ENCODE results near the gene SMIM20. TPM values are rescaled to one million over a fixed set of nuclear protein-coding genes. Genes with fewer than 3 reads are reported as not detected.

The SMIM20 gene
- total and polyA plus RNA-seq, 9 donors: 25.4 to 46.9 (median 28.7) TPM

DNA sequence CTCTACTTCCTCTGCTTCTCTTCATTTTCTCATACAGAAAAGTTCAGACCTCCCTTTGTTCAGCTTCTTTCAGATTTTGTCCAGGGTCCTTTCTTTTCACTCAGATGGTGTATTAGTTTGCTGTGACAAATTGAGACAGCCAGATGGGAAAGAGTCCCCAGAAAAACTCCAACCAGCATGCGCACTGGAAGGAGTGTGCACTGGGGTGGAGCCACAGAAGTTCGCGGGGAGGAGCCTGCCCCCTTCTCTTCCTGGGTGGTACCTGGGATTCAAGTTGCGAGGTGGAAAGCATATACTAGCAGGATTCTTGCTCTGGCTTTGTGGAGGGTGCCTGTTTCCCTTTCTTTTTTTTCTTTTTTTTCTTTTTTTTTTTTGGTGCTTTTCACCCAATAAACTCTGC is 51.6 kb downstream of the SMIM20 start:
- Histone ChIP-seq H3K27ac (no peak overlapping the region), H3K9me3 (no peaks in the 10 kb centered on the region), H3K36me3 (no peaks in the 10 kb centered on the region), H3K27me3 (no peaks in the 10 kb centered on the region), H3K4me3 (no peak overlapping the region), H3K4me1 (ENCODE audit: insufficient read depth) (peaks cover 5% of the 10 kb centered on the region)
- 84 to 90% (median 88%) methylated on average over 4 of the region's 4 CpGs for WGBS, 3 donors
- TF ChIP-seq EP300 (IDR thresholded peaks at IDR 0.05): no peak
- TF ChIP-seq, protein P1, sequence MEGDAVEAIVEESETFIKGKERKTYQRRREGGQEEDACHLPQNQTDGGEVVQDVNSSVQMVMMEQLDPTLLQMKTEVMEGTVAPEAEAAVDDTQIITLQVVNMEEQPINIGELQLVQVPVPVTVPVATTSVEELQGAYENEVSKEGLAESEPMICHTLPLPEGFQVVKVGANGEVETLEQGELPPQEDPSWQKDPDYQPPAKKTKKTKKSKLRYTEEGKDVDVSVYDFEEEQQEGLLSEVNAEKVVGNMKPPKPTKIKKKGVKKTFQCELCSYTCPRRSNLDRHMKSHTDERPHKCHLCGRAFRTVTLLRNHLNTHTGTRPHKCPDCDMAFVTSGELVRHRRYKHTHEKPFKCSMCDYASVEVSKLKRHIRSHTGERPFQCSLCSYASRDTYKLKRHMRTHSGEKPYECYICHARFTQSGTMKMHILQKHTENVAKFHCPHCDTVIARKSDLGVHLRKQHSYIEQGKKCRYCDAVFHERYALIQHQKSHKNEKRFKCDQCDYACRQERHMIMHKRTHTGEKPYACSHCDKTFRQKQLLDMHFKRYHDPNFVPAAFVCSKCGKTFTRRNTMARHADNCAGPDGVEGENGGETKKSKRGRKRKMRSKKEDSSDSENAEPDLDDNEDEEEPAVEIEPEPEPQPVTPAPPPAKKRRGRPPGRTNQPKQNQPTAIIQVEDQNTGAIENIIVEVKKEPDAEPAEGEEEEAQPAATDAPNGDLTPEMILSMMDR (IDR thresholded peaks at IDR 0.05): no peak
- no peak for TF ChIP-seq POLR2A (IDR thresholded peaks at IDR 0.05)
- intact Hi-C loops (cut with DNase I): no loop called here
- DNase-seq: no peak

DNA sequence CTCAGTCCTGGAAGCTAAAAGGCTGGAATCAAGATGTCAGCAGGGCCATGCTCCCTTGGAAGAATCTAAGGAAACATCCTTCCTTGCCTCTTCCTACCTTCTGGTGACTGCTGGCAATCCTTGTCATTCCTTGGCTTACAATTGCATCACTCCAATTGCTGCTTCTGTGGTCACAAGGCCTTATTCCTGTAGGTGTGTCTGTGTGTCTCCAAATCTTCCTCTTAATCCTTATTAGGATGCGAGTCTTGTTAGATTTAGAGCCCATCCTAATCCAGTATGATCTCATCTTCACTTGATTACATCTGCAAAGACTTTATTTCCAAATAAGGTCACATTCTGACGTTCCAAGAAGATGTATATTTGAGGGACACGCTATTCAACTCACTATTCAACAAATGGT is 52.2 kb downstream of the SMIM20 start:
- Histone ChIP-seq H3K9me3 (no peaks in the 10 kb centered on the region), H3K36me3 (no peaks in the 10 kb centered on the region), H3K4me1 (ENCODE audit: insufficient read depth) (peaks cover 5% of the 10 kb centered on the region), H3K4me3 (no peak overlapping the region), H3K27me3 (no peaks in the 10 kb centered on the region), H3K27ac (no peak overlapping the region)
- TF ChIP-seq EP300 (IDR thresholded peaks at IDR 0.05) (no peak), POLR2A (IDR thresholded peaks at IDR 0.05) (no peak)
- TF ChIP-seq, protein P1 (IDR thresholded peaks at IDR 0.05): no peak
- intact Hi-C loops (cut with DNase I): no loop called here
- DNase-seq: no peak
- WGBS, 3 donors: 85 to 90% (median 89%) methylated on average over 3 of the region's 3 CpGs

DNA sequence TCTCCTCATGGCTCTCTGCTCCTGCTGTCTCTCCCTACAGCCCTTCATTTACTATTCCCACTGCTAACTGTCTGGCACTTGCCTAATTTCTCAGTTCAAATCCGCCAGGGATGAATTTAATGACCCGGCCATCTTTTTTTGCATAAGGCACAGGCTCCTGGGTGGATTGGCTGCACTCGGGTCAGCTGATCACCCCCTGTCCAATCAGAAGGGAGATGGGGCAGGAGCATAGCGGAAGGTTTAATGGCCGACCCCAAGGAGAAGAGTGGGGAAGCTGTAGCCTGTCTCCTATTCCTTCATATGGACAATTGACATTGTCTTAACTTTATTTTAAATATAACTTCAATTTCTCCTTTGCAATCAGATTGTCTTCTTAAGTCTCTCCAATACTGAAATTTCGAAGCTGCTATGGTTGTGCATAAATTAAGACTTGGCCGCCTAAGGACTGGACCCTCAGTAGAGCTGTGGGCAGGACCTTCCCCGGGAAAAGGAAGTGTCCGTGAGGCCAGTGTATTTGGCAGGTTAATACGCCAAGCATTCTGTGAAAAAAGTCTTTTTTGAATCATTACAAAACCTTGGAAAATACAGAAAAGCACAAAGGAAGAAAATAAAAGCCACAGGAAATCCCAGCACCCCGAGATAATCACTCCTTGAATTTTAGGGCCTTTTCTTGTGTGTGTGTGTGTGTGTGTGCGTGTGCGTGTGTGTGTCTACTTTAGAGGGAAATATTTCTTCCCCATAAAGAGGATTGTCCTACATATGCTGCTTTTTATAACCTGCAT is 55.5 kb downstream of the SMIM20 start:
- H3K36me3 ChIP-seq: no peaks in the 10 kb centered on the region
- H3K27ac ChIP-seq: no peak overlapping the region
- H3K4me3 ChIP-seq: no peak overlapping the region
- H3K4me1 ChIP-seq (ENCODE audit: insufficient read depth): peaks cover 5% of the 10 kb centered on the region
- H3K27me3 ChIP-seq: no peaks in the 10 kb centered on the region
- DNase-seq: no peak
- intact Hi-C loops (cut with DNase I): no loop called here
- H3K9me3 ChIP-seq: no peaks in the 10 kb centered on the region
- 68 to 77% (median 76%) methylated on average over 13 of the region's 13 CpGs for WGBS, 3 donors
- TF ChIP-seq, protein P1 (IDR thresholded peaks at IDR 0.05): no peak
- TF ChIP-seq POLR2A (IDR thresholded peaks at IDR 0.05): no peak
- TF ChIP-seq EP300 (IDR thresholded peaks at IDR 0.05): no peak

DNA sequence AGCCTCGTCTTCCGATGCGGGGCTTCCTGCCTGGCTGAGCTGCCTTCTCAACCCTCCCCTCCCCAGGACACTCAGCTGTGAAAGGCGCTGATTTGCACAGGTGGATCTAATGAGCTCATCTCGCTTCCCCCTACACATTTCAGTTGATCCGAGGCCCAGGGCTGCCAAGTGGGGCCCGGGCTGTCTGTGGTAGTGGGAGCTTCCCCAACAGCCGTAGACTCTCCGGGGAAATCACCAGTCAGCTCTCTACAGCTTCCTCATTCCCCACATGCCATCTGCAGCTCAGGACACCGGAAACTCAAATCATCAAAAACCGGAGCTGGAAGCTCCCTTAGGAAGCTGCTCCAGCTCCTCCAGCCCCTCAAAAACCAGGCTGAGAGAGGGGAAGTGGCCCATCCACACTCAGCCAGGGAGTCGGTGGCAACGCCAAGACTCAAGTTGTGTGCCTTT is 56.2 kb downstream of the SMIM20 start:
- DNase-seq: no peak
- intact Hi-C loops (cut with DNase I): no loop called here
- H3K27ac ChIP-seq: no peak overlapping the region
- no peaks in the 10 kb centered on the region for H3K27me3 ChIP-seq
- no peaks in the 10 kb centered on the region for H3K36me3 ChIP-seq
- TF ChIP-seq, protein P1 (IDR thresholded peaks at IDR 0.05): no peak
- TF ChIP-seq POLR2A (IDR thresholded peaks at IDR 0.05) (no peak), EP300 (IDR thresholded peaks at IDR 0.05) (no peak)
- WGBS, 3 donors: 18 to 28% (median 23%) methylated on average over 13 of the region's 13 CpGs
- H3K4me1 ChIP-seq (ENCODE audit: insufficient read depth): peaks cover 5% of the 10 kb centered on the region
- H3K9me3 ChIP-seq: no peaks in the 10 kb centered on the region
- no peak overlapping the region for H3K4me3 ChIP-seq

All from ovary (tissue), 9 donors.